WTC11 (cell line): ENCODE data around the gene CPEB4. TPM values are rescaled to one million over a fixed set of nuclear protein-coding genes. Genes with fewer than 3 reads are reported as not detected.

Source experiments
- ATAC-seq: fragments of 200-7000 bp; cut with Tn5 transposase; 2 replicates; pipeline ENCODE4 v1.10.0; 2021; ENCODE audit warnings: mild to moderate bottlenecking, moderate library complexity
- CTCF ChIA-PET: fragments of 300-600 bp; sonication (Branson Sonifier 250); formaldehyde crosslinking; loops from one replicate; lab custom pipeline; 2021; ENCODE audit warnings: antibody characterized with exemption; lab: Charles Lee
- POLR2A ChIA-PET: fragments of 350-600 bp; sonication (Branson Sonifier 250); formaldehyde crosslinking; loops from one replicate; lab custom pipeline; 2021; ENCODE audit warnings: antibody characterized with exemption; lab: Charles Lee
- DNase-seq: peaks from one replicate; pipeline ENCODE4 v3.0.0; 2021; ENCODE audit warnings: low spot score
- H3K27ac Mint-ChIP-seq: 2 replicates; pipeline ENCODE4 v1.8.0; 2021; ENCODE audit warnings: mixed read lengths
- H3K27me3 Mint-ChIP-seq: 2 replicates; pipeline ENCODE4 v1.8.0; 2021; ENCODE audit warnings: low read depth, mild to moderate bottlenecking, moderate library complexity, mixed read lengths
- H3K36me3 Mint-ChIP-seq: 2 replicates; pipeline ENCODE4 v1.8.0; 2021; ENCODE audit warnings: mixed read lengths
- H3K4me1 Mint-ChIP-seq: 2 replicates; pipeline ENCODE4 v1.8.0; 2022; ENCODE audit warnings: mixed read lengths
- H3K4me3 Mint-ChIP-seq: 2 replicates; pipeline ENCODE4 v1.8.0; 2021; ENCODE audit warnings: mild to moderate bottlenecking, moderate library complexity, mixed read lengths
- H3K9me3 Mint-ChIP-seq: 2 replicates; pipeline ENCODE4 v1.8.0; 2021; ENCODE audit warnings: mixed read lengths
- ATF3 ChIP-seq: sonication (generic); formaldehyde crosslinking; conservative IDR thresholded peaks from 2 replicates; pipeline ENCODE4 v1.8.1; 2022; ENCODE audit warnings: mild to moderate bottlenecking, missing genetic modification reagents
- E2F5 ChIP-seq: sonication (generic); formaldehyde crosslinking; IDR thresholded peaks from 2 replicates; pipeline ENCODE4 v1.8.1; 2022; ENCODE audit warnings: mild to moderate bottlenecking, moderate library complexity, missing genetic modification reagents
- ERG ChIP-seq: fragments of 250-450 bp; sonication (Bioruptor Pico); IDR thresholded peaks from 2 replicates; pipeline ENCODE4 v1.8.0; 2021; ENCODE audit warnings: mild to moderate bottlenecking
- ETV6 ChIP-seq: sonication (generic); formaldehyde crosslinking; IDR thresholded peaks from 2 replicates; pipeline ENCODE4 v1.8.1; 2022; ENCODE audit warnings: mild to moderate bottlenecking, missing genetic modification reagents
- GTF2I ChIP-seq: fragments of 250-450 bp; sonication (Bioruptor Pico); conservative IDR thresholded peaks from 2 replicates; pipeline ENCODE4 v1.4.0; 2021; ENCODE audit warnings: mild to moderate bottlenecking
- HMGA2 ChIP-seq: fragments of 250-450 bp; sonication (Bioruptor Pico); IDR thresholded peaks from 2 replicates; pipeline ENCODE4 v1.4.0; 2021; ENCODE audit warnings: mild to moderate bottlenecking, moderate library complexity
- IRF1 ChIP-seq: sonication (generic); formaldehyde crosslinking; IDR thresholded peaks from 2 replicates; pipeline ENCODE4 v1.8.0; 2023; ENCODE audit warnings: missing genetic modification reagents
- MXD4 ChIP-seq: fragments of 250-450 bp; sonication (Bioruptor Pico); IDR thresholded peaks from 2 replicates; pipeline ENCODE4 v1.8.0; 2021; ENCODE audit warnings: mild to moderate bottlenecking, moderate library complexity, borderline replicate concordance
- NFYB ChIP-seq: sonication (generic); formaldehyde crosslinking; conservative IDR thresholded peaks from 2 replicates; pipeline ENCODE4 v1.8.0; 2022; ENCODE audit warnings: low read depth, missing genetic modification reagents
- NR3C1 ChIP-seq: sonication (generic); formaldehyde crosslinking; conservative IDR thresholded peaks from 2 replicates; pipeline ENCODE4 v1.8.1; 2023; ENCODE audit warnings: low read depth, mild to moderate bottlenecking, missing genetic modification reagents
- TEAD1 ChIP-seq: sonication (generic); formaldehyde crosslinking; IDR thresholded peaks from 2 replicates; pipeline ENCODE4 v1.8.0; 2022; ENCODE audit warnings: mild to moderate bottlenecking, missing genetic modification reagents
- TEAD4 ChIP-seq: sonication (generic); formaldehyde crosslinking; IDR thresholded peaks from 2 replicates; pipeline ENCODE4 v1.8.0; 2022; ENCODE audit warnings: mild to moderate bottlenecking, missing genetic modification reagents
- USF1 ChIP-seq: sonication (generic); formaldehyde crosslinking; IDR thresholded peaks from 2 replicates; pipeline ENCODE4 v1.8.0; 2022; ENCODE audit warnings: mild to moderate bottlenecking, missing genetic modification reagents
- ZNF138 ChIP-seq: sonication (generic); formaldehyde crosslinking; conservative IDR thresholded peaks from 2 replicates; pipeline ENCODE4 v1.8.1; 2022; ENCODE audit warnings: mild to moderate bottlenecking, moderate library complexity, missing genetic modification reagents
- ZNF232 ChIP-seq: sonication (generic); formaldehyde crosslinking; IDR thresholded peaks from 2 replicates; pipeline ENCODE4 v1.8.0; 2022; ENCODE audit warnings: mild to moderate bottlenecking, missing genetic modification reagents
- ZNF317 ChIP-seq: sonication (generic); formaldehyde crosslinking; IDR thresholded peaks from 2 replicates; pipeline ENCODE4 v1.8.1; 2023; ENCODE audit warnings: low read depth, mild to moderate bottlenecking, moderate library complexity, missing genetic modification reagents, borderline replicate concordance
- ZNF425 ChIP-seq: fragments of 250-450 bp; sonication (Bioruptor Pico); conservative IDR thresholded peaks from 2 replicates; pipeline ENCODE4 v1.9.0; 2021; ENCODE audit warnings: mild to moderate bottlenecking
- ZNF512 ChIP-seq: sonication (generic); formaldehyde crosslinking; IDR thresholded peaks from 2 replicates; pipeline ENCODE4 v1.8.1; 2022; ENCODE audit warnings: missing genetic modification reagents, borderline replicate concordance
- ZNF671 ChIP-seq: fragments of 250-450 bp; sonication (Bioruptor Pico); IDR thresholded peaks from 2 replicates; pipeline ENCODE4 v1.8.0; 2021; ENCODE audit warnings: mild to moderate bottlenecking
- total RNA-seq: library from RNA; stranded (reverse); gene quantifications from 3 replicates; pipeline ENCODE4 v1.2.3, GENCODE V29; 2021

The CPEB4 gene
- total RNA-seq, 1 experiment from 2014 or later, result 12.7 TPM

GRCh38 chr5:173969167-173970049, 81.3 kb downstream of the CPEB4 start:
- Mint-ChIP-seq H3K9me3 (0 out of 2 replicates have a peak, but pooled peaks cover 6% of the 10 kb centered on the region), H3K27ac (no peak overlapping the region), H3K4me3 (no peak overlapping the region), H3K4me1 (peaks cover 67% of the 10 kb centered on the region), H3K27me3 (peaks cover 7% of the 10 kb centered on the region; the same call in 1 of the 2 replicates), H3K36me3 (no peaks in the 10 kb centered on the region)
- TF ChIP-seq IRF1 (CRISPR knock-in tag) (no peak), ZNF232 (CRISPR knock-in tag) (no peak), ZNF317 (CRISPR knock-in tag) (no peak), TEAD4 (no peak), GTF2I (CRISPR knock-in tag) (no peak), ZNF512 (CRISPR knock-in tag) (no peak), ATF3 (CRISPR knock-in tag) (no peak), ETV6 (CRISPR knock-in tag) (no peak), ZNF671 (CRISPR knock-in tag) (no peak), NFYB (CRISPR knock-in tag) (no peak), HMGA2 (no peak), E2F5 (CRISPR knock-in tag) (no peak), ERG (CRISPR knock-in tag) (no peak), MXD4 (CRISPR knock-in tag) (no peak), ZNF138 (CRISPR knock-in tag) (no peak), USF1 (no peak), TEAD1 (CRISPR knock-in tag) (no peak), ZNF425 (CRISPR knock-in tag) (no peak), NR3C1 (CRISPR knock-in tag) (no peak)
- ATAC-seq, result no peak
- DNase-seq, result no peak
- CTCF ChIA-PET, result interaction anchor here (1.3 to 2.6 kb wide), 6 partner anchors 15 to 325 kb away, joined by 3 to 11 read pairs (median 6); no protein-coding TSS in a partner anchor
- POLR2A ChIA-PET, result no interaction called here
